ENCODE measurements around the gene TRPM6. TPM values are rescaled to one million over a fixed set of nuclear protein-coding genes. Genes with fewer than 3 reads are reported as not detected.
"Not testable (repeated sequence)": the region's sequence is repeated elsewhere in the genome, so short reads cannot be mapped to it uniquely, and the experiment has no call there.

The TRPM6 gene, protein sequence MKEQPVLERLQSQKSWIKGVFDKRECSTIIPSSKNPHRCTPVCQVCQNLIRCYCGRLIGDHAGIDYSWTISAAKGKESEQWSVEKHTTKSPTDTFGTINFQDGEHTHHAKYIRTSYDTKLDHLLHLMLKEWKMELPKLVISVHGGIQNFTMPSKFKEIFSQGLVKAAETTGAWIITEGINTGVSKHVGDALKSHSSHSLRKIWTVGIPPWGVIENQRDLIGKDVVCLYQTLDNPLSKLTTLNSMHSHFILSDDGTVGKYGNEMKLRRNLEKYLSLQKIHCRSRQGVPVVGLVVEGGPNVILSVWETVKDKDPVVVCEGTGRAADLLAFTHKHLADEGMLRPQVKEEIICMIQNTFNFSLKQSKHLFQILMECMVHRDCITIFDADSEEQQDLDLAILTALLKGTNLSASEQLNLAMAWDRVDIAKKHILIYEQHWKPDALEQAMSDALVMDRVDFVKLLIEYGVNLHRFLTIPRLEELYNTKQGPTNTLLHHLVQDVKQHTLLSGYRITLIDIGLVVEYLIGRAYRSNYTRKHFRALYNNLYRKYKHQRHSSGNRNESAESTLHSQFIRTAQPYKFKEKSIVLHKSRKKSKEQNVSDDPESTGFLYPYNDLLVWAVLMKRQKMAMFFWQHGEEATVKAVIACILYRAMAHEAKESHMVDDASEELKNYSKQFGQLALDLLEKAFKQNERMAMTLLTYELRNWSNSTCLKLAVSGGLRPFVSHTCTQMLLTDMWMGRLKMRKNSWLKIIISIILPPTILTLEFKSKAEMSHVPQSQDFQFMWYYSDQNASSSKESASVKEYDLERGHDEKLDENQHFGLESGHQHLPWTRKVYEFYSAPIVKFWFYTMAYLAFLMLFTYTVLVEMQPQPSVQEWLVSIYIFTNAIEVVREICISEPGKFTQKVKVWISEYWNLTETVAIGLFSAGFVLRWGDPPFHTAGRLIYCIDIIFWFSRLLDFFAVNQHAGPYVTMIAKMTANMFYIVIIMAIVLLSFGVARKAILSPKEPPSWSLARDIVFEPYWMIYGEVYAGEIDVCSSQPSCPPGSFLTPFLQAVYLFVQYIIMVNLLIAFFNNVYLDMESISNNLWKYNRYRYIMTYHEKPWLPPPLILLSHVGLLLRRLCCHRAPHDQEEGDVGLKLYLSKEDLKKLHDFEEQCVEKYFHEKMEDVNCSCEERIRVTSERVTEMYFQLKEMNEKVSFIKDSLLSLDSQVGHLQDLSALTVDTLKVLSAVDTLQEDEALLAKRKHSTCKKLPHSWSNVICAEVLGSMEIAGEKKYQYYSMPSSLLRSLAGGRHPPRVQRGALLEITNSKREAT (N-terminal part only)
- polyA plus RNA-seq, result 7.8 TPM
- long read RNA-seq, donor 1, result 0 reads
- long read RNA-seq, donor 2, result 0 reads
- long read RNA-seq, donor 3, result 0 reads
- long read RNA-seq, donor 4, result 0 reads
- long read RNA-seq, donor 5, result 0 reads
- long read RNA-seq, donor 6, result 0 reads
- long read RNA-seq, donor 7, result 0 reads
- long read RNA-seq, donor 8, result 0 reads
- long read RNA-seq, donor 9, result 0 reads
- long read RNA-seq, donor 10, result 0 reads
- long read RNA-seq, donor 11, result 0 reads

DNA sequence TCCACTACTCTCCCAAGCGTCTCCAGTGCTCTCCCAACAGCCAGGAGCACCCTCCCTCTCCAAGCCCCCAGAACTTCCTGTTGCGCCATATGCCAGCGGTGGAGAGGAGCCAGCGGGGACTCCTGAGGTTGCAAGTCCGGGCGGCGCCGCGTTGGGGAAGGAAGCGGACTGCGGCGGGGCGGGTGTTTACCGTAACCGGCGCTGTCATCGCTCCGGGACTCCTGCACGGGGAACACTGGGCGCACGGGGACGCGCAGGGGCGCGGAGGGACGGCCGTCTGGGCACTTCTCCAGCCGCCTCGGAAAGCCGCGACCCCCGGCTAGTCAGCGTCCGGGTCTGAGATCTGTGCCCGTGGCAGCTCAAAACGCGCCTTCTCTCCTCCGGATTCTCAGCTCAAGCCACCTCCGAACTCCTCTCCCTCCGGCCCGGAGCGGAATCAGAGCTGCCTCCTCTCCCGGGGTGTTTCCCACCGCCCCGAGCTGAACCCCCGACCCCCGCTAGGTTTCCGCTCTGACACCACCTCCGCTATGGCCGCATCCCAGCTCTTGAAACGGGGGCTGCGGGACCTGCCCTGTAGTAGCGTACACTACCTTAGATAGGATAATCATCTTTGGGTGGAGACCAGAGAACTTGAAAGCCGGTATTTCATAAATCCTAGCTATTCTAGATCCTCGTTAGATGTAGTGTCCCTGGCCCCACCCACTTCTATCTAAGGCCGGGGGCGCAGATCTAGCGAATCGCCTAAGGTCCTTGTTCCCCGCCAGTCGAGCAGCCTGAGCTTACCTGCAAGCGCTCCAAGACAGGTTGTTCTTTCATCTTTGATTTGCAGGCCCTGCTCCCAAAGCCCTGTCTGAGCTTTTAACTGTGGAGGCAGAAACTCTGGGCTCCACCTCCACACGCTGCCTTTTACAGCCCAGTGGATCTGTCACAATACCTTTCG lies at the start of gene TRPM6:
Gene TRPM6 (minus strand): TSS at position 881 of the 940 bp plus-strand sequence. CDS start 65 bp downstream, at position 816.
- peaks cover 5% of the 10 kb centered on the region for H3K4me1 ChIP-seq (ENCODE audit: control insufficient read depth, insufficient read depth, low read length)
- H3K4me3 ChIP-seq (ENCODE audit: low read length), result peak within 1 kb of the TSS; percentile 76
- H3K27ac ChIP-seq (ENCODE audit: low read length), result peak within 1 kb of the TSS; percentile 86
- H3K36me3 ChIP-seq (ENCODE audit: control insufficient read depth, insufficient read depth, low read length), result no peaks in the 10 kb centered on the region
- DNase-seq, result peak; percentile 65 to 88
- no peaks in the 10 kb centered on the region for H3K27me3 ChIP-seq (ENCODE audit: control insufficient read depth, insufficient read depth, low read length)
- no CpG with 5 or more reads among the region's 64 CpGs for WGBS (ENCODE audit: insufficient coverage, low lambda C conversion rate)
- H3K9me3 ChIP-seq (ENCODE audit: control insufficient read depth, low read depth, low read length), result no peaks in the 10 kb centered on the region

DNA sequence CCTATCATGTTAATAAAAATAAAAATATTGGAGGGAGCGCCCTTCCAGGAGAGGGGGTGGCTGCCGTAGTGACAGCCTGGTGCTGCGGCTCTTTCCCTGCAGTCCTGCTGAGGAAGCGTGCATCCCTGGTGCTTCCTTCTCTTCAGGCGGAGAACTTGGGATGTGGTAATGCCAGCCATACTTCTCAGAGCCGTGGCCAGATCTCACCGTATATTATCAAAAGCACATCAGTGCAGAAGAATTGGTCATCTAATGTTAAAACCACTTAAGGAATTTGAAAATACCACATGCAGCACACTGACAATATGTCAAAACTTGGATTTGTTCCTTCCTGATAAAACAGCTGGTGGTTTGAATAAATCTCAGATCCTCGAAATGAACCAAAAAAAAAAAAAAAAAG lies 47.3 kb upstream of the TRPM6 start:
- Histone ChIP-seq H3K27me3 (ENCODE audit: control insufficient read depth, insufficient read depth, low read length) (no peaks in the 10 kb centered on the region), H3K27ac (ENCODE audit: low read length) (no peak overlapping the region), H3K9me3 (ENCODE audit: control insufficient read depth, low read depth, low read length) (no peaks in the 10 kb centered on the region), H3K4me1 (ENCODE audit: control insufficient read depth, insufficient read depth, low read length) (no peaks in the 10 kb centered on the region), H3K36me3 (ENCODE audit: control insufficient read depth, insufficient read depth, low read length) (no peaks in the 10 kb centered on the region), H3K4me3 (ENCODE audit: low read length) (no peak overlapping the region)
- DNase-seq, result no peak
- WGBS (ENCODE audit: insufficient coverage, low lambda C conversion rate), result 100% methylated on average over 1 of the region's 8 CpGs

DNA sequence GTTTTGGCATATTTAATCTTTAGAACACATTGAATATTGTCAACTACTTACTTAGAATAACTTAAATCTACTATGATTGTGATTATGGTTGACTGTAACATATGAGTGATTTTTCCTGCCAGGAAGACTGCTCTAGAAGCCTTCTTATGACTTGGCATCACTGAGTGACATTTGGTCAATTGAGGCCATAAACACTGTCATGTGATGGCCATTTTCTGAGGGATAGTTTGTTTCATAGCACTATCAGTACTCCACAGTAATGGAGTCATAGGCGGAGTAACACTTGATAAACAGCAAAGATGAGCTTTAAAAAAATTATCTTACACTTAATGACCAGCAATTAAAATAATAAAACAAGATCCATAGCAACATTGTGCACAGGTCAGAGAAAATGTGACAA lies 34.0 kb upstream of the TRPM6 start:
- Histone ChIP-seq H3K4me3 (ENCODE audit: low read length) (no peak overlapping the region), H3K4me1 (ENCODE audit: control insufficient read depth, insufficient read depth, low read length) (peaks cover 8% of the 10 kb centered on the region), H3K9me3 (ENCODE audit: control insufficient read depth, low read depth, low read length) (no peaks in the 10 kb centered on the region), H3K27me3 (ENCODE audit: control insufficient read depth, insufficient read depth, low read length) (no peaks in the 10 kb centered on the region), H3K27ac (ENCODE audit: low read length) (peak overlapping the region; percentile 79), H3K36me3 (ENCODE audit: control insufficient read depth, insufficient read depth, low read length) (no peaks in the 10 kb centered on the region)
- no CpG with 5 or more reads among the region's 1 CpG for WGBS (ENCODE audit: insufficient coverage, low lambda C conversion rate)
- DNase-seq, result peak; percentile 62 to 86

DNA sequence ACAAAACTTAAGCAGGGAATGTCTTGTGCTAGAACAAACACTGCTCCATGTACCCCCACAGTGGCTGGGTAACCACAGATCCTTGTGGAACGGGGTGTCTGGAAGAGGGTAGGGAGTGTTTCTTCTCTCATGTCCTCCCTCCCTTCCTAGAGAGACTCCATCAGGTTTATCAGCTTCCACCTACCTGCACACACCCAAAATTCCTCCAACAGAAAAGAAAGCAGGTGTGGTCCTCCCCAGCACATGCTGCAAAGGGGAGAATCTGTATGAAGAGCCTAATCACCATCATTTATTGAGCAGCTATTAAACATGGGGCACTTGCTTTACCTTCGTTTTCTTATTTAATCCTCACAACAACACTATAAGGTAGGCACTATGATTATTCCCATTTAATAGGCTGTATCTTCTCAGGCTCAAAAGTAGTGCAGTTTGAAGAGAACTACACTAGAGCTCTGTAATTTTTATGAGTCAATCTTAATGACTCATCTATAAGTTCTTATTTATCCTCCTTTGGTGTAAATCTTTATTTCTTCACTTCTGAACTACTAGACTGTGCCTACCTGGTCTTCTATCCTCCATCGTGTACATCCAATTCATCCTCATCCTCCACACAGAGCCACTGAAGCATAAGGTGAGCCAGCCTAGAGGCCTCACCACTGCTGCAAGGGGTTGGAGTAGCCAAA lies 33.4 kb upstream of the TRPM6 start:
- Histone ChIP-seq H3K27me3 (ENCODE audit: control insufficient read depth, insufficient read depth, low read length) (no peaks in the 10 kb centered on the region), H3K4me1 (ENCODE audit: control insufficient read depth, insufficient read depth, low read length) (peaks cover 8% of the 10 kb centered on the region), H3K36me3 (ENCODE audit: control insufficient read depth, insufficient read depth, low read length) (no peaks in the 10 kb centered on the region), H3K9me3 (ENCODE audit: control insufficient read depth, low read depth, low read length) (no peaks in the 10 kb centered on the region), H3K4me3 (ENCODE audit: low read length) (no peak overlapping the region), H3K27ac (ENCODE audit: low read length) (peak overlapping the region; percentile 79)
- WGBS (ENCODE audit: insufficient coverage, low lambda C conversion rate), result 100% methylated on average over 1 of the region's 3 CpGs
- no peak for DNase-seq

DNA sequence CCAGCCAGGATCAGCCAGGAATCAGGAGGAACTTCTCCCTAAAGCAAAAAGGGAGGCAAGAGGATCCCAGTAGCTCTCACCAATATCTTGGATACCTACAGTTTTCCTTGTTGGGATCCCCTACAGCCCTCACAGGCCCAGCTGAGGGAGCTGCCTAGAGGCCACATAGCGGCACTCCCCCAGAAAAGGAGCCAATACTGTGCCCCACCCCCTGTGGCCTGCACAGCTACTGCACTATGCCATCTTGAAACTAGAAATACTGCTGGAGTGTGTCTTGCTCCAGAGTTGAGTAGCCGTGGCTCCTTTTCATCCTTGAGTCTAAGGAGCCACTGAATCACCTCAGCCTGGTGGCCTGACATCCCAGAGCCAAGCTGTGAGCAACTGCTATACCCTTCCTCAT lies 22.3 kb upstream of the TRPM6 start:
- Histone ChIP-seq H3K4me1 (ENCODE audit: control insufficient read depth, insufficient read depth, low read length) (no peaks in the 10 kb centered on the region), H3K27me3 (ENCODE audit: control insufficient read depth, insufficient read depth, low read length) (no peaks in the 10 kb centered on the region), H3K36me3 (ENCODE audit: control insufficient read depth, insufficient read depth, low read length) (no peaks in the 10 kb centered on the region), H3K9me3 (ENCODE audit: control insufficient read depth, low read depth, low read length) (peaks cover 4% of the 10 kb centered on the region), H3K4me3 (ENCODE audit: low read length) (no peak overlapping the region), H3K27ac (ENCODE audit: low read length) (no peak overlapping the region)
- DNase-seq, result no peak
- WGBS (ENCODE audit: insufficient coverage, low lambda C conversion rate), result no CpG with 5 or more reads among the region's 2 CpGs

DNA sequence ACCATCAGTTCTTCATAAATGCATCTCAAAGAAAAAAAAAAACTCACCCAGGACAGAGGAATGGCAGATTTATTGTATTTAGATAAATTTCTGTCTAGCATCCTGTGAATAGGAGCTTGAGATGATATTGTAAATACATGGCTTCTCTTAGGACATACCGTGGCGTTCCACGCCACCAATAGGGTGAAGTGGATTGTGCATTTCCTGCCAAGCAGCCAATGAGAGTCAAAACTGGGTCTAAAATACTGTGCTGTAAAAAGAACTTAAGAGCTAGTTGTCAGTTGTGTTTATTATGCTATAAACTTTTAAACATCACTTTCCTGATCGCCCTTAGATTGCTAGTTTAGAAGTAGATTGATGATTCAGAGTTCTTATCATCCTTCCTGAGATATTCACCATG lies 20.9 kb upstream of the TRPM6 start:
- Histone ChIP-seq H3K36me3 (ENCODE audit: control insufficient read depth, insufficient read depth, low read length) (no peaks in the 10 kb centered on the region), H3K4me1 (ENCODE audit: control insufficient read depth, insufficient read depth, low read length) (no peaks in the 10 kb centered on the region), H3K9me3 (ENCODE audit: control insufficient read depth, low read depth, low read length) (peaks cover 4% of the 10 kb centered on the region), H3K27me3 (ENCODE audit: control insufficient read depth, insufficient read depth, low read length) (no peaks in the 10 kb centered on the region), H3K4me3 (ENCODE audit: low read length) (no peak overlapping the region), H3K27ac (ENCODE audit: low read length) (no peak overlapping the region)
- WGBS (ENCODE audit: insufficient coverage, low lambda C conversion rate), result 71% methylated on average over 2 of the region's 4 CpGs
- DNase-seq, result no peak

DNA sequence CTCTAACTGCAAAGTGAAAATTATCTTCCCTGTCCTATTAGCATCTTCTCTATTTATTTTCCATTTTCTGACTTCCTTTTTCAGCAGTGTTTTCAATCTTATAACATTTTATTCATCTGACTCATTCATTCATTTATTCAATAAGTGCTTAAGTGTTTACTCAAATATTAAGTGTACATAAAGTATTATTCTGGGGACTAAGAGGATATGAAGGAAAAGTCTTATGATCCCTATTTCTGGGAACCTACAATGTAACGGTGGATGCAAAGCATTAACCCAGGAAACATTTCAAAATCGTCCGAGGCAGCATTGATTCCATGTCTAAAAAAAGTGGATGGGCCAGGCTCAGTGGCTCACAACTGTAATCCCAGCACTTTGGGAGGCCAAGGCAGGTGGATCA lies 19.4 kb upstream of the TRPM6 start:
- Histone ChIP-seq H3K27ac (ENCODE audit: low read length) (no peak overlapping the region), H3K36me3 (ENCODE audit: control insufficient read depth, insufficient read depth, low read length) (no peaks in the 10 kb centered on the region), H3K9me3 (ENCODE audit: control insufficient read depth, low read depth, low read length) (no peaks in the 10 kb centered on the region), H3K27me3 (ENCODE audit: control insufficient read depth, insufficient read depth, low read length) (no peaks in the 10 kb centered on the region), H3K4me3 (ENCODE audit: low read length) (no peak overlapping the region), H3K4me1 (ENCODE audit: control insufficient read depth, insufficient read depth, low read length) (no peaks in the 10 kb centered on the region)
- WGBS (ENCODE audit: insufficient coverage, low lambda C conversion rate), result no CpG with 5 or more reads among the region's 3 CpGs
- DNase-seq, result no peak

DNA sequence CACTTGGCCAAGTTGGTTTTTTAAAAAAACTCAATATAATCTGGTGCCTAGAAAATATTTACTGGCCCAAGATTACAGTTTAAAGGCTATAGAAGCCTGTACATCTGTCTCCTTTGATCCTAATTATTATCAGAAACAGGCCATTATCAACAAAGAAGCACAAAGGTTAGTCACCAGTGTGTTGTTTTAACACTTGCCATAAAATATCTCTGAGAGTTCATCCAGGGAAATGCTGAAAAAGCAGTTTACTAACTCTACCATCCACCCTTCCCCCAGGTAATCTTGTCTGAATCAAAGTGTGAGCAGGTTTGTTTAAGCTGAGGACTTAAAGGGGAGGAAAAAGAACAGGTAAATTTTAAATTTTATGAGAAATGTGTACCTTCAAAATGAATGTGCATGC lies 13.3 kb upstream of the TRPM6 start:
- peak; percentile 53 to 84 for DNase-seq
- Histone ChIP-seq H3K4me1 (ENCODE audit: control insufficient read depth, insufficient read depth, low read length) (peaks cover 35% of the 10 kb centered on the region), H3K4me3 (ENCODE audit: low read length) (no peak overlapping the region), H3K27ac (ENCODE audit: low read length) (peak overlapping the region; percentile 23), H3K9me3 (ENCODE audit: control insufficient read depth, low read depth, low read length) (no peaks in the 10 kb centered on the region), H3K27me3 (ENCODE audit: control insufficient read depth, insufficient read depth, low read length) (no peaks in the 10 kb centered on the region), H3K36me3 (ENCODE audit: control insufficient read depth, insufficient read depth, low read length) (no peaks in the 10 kb centered on the region)

DNA sequence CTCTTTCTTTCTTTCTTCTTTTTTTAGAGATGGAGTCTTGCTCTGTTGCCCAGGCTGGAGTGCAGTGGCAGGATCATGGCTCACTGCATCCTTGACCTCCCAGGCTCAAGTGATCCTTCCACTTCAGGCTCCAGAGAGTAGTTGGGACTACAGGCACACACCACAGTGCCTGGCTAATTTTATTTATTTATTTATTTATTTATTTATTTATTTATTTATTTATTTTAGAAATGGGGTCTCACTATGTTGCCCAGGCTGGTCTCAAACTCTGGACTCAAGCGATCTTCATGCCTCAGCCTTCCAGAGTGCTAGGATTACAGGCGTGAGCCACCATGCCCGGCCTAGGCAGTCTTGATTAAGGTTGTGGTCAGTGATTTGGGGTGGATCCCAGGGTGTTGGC lies 728 bp upstream of the TRPM6 start:
- not testable (repeated sequence) for H3K27me3 ChIP-seq (ENCODE audit: control insufficient read depth, insufficient read depth, low read length); H3K4me3 ChIP-seq (ENCODE audit: low read length); DNase-seq; H3K27ac ChIP-seq (ENCODE audit: low read length); H3K4me1 ChIP-seq (ENCODE audit: control insufficient read depth, insufficient read depth, low read length); H3K9me3 ChIP-seq (ENCODE audit: control insufficient read depth, low read depth, low read length); H3K36me3 ChIP-seq (ENCODE audit: control insufficient read depth, insufficient read depth, low read length)
- WGBS (ENCODE audit: insufficient coverage, low lambda C conversion rate), result no CpG with 5 or more reads among the region's 3 CpGs

Data from large intestine (tissue), 12 donors.